ENCODE data around the gene STK11IP.

Gene STK11IP

DNA sequence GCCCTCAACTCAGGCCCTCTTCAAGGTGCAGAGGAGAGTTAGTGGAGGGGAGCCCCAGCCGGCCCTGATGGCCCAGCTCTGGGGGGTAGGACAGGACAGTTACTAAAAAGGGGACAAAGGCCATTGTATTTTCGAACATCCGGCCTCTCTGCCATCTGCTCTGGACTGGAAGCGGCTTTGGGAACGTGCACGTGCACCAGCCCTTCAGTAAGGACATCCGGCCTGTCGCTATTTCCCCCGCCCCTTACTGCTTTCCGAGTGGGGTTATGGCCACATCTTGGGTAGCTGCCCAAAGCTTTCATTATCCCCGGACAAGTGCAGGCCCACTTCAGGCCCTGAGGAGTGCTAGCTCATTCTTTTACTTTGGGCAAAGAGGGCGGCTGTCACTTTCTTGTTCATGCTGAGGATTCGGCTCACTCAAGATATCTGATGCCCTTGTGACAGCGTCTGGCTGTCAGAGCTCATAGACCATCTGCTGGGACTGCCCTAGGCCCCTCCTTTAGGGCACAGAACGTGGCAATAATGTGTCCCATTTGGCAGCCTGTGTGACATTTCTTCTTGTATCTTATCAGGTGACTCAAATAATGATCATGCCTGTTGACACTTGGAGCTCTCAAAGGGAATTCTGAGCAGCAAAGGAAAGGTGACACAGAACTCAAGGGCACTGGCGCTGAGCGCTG is 47.3 kb downstream of the STK11IP start:
- H3K27me3 ChIP-seq (ENCODE audit: control insufficient read depth, low read length), result peaks cover 2% of the 10 kb centered on the region; the same call in 1 of the 2 replicates
- TF ChIP-seq, protein P1, sequence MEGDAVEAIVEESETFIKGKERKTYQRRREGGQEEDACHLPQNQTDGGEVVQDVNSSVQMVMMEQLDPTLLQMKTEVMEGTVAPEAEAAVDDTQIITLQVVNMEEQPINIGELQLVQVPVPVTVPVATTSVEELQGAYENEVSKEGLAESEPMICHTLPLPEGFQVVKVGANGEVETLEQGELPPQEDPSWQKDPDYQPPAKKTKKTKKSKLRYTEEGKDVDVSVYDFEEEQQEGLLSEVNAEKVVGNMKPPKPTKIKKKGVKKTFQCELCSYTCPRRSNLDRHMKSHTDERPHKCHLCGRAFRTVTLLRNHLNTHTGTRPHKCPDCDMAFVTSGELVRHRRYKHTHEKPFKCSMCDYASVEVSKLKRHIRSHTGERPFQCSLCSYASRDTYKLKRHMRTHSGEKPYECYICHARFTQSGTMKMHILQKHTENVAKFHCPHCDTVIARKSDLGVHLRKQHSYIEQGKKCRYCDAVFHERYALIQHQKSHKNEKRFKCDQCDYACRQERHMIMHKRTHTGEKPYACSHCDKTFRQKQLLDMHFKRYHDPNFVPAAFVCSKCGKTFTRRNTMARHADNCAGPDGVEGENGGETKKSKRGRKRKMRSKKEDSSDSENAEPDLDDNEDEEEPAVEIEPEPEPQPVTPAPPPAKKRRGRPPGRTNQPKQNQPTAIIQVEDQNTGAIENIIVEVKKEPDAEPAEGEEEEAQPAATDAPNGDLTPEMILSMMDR (IDR thresholded peaks at IDR 0.05; ENCODE audit: low read depth, low read length, poor library complexity, severe bottlenecking), result no peak
- no peak for TF ChIP-seq EZH2phosphoT487 (IDR thresholded peaks at IDR 0.05; ENCODE audit: borderline replicate concordance, low read length)
- no peaks in the 10 kb centered on the region for H4K20me1 ChIP-seq (ENCODE audit: control insufficient read depth, insufficient read depth, low read depth, low read length)
- no peaks in the 10 kb centered on the region for H3K36me3 ChIP-seq (ENCODE audit: control insufficient read depth, low read length)
- no peaks in the 10 kb centered on the region for H3F3A ChIP-seq (ENCODE audit: control insufficient read depth, insufficient read depth)
- no peak overlapping the region for H3K4me2 ChIP-seq (ENCODE audit: low read length)
- no peak overlapping the region for H3K4me3 ChIP-seq (ENCODE audit: low read length)
- no peaks in the 10 kb centered on the region for H3K9me2 ChIP-seq (replicated peaks; ENCODE audit: control insufficient read depth, low read length)
- H3K4me1 ChIP-seq (ENCODE audit: control insufficient read depth, low read length), result peaks cover 11% of the 10 kb centered on the region
- no peak overlapping the region for H3K27ac ChIP-seq (ENCODE audit: low read depth, low read length)
- H3K79me2 ChIP-seq (ENCODE audit: control insufficient read depth, low read length), result no peaks in the 10 kb centered on the region
- no peaks in the 10 kb centered on the region for H3K9me3 ChIP-seq (ENCODE audit: control insufficient read depth, insufficient read depth, low read length)

DNA sequence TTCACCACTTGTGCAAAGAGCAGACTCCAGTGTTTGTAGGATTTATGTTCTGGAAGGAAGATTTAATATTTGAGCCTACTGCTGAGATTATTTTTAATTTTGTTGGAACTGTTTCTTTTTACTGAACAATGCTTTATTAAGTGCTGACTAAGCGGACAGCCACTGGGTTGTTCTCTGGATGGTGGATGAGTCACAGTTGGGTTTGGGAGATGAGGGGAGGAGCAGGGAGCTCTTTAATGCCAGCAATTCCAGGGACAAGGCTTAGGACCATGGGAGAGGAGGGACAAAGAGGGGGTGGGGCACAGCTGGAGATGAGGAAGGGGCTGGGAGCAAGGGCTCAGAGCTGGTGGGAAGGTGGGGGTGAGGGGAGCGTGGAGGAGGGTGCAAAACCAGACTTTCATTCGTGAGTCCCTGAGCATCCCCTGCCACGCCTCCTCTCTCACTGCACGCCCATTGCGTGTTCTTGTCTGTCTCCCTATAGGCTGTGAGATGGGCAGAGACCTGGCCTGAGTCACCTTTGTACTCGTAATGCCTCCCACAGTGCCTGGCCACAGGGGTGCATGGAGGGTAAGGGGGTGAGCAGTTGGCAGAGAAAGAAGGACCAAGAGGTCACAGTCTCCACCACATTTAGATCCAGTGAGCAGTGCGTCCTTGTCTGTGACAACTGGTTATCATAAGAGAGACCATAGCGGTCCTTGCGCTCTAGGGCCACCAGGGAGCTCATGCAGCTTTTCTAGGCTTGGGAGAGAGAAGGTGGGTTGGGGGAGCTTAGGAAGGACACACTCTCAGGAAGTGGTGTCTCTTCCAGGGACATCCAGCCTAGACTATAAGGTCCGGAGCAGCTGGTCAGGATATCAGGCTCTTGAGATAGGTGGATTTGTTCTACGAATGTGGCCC is 48.2 kb downstream of the STK11IP start:
- no peak overlapping the region for H3K4me2 ChIP-seq (ENCODE audit: low read length)

DNA sequence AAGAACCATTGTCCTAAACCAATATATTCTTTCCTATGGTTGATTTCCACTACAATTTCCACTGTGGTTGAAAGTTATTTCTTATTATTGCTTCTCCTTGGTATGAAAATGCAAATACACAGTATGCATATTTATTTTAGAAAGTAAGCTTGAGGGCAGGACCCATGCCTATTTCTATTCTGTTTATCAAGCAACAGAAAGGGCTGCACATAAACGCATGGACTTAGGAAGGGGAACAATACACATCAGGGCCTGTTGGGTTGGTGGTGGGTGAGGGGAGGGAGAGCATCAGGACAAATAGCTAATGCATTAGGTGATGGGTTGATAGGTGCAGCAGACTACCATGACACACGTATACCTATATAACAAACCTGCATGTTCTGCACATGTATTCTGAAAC is 50.5 kb downstream of the STK11IP start:
- no peaks in the 10 kb centered on the region for H3K79me2 ChIP-seq (ENCODE audit: control insufficient read depth, low read length)
- no peak overlapping the region for H3K4me3 ChIP-seq (ENCODE audit: low read length)
- H4K20me1 ChIP-seq (ENCODE audit: control insufficient read depth, insufficient read depth, low read depth, low read length), result no peaks in the 10 kb centered on the region
- H3K4me1 ChIP-seq (ENCODE audit: control insufficient read depth, low read length), result peaks cover under 1% of the 10 kb centered on the region
- H3K9me2 ChIP-seq (replicated peaks; ENCODE audit: control insufficient read depth, low read length), result no peaks in the 10 kb centered on the region
- no peaks in the 10 kb centered on the region for H3F3A ChIP-seq (ENCODE audit: control insufficient read depth, insufficient read depth)
- H3K36me3 ChIP-seq (ENCODE audit: control insufficient read depth, low read length), result no peaks in the 10 kb centered on the region
- no peak for TF ChIP-seq EZH2phosphoT487 (IDR thresholded peaks at IDR 0.05; ENCODE audit: borderline replicate concordance, low read length)
- TF ChIP-seq, protein P1 (IDR thresholded peaks at IDR 0.05; ENCODE audit: low read depth, low read length, poor library complexity, severe bottlenecking), result no peak
- no peaks in the 10 kb centered on the region for H3K9me3 ChIP-seq (ENCODE audit: control insufficient read depth, insufficient read depth, low read length)
- no peak overlapping the region for H3K4me2 ChIP-seq (ENCODE audit: low read length)
- peaks cover 18% of the 10 kb centered on the region for H3K27me3 ChIP-seq (ENCODE audit: control insufficient read depth, low read length)
- H3K27ac ChIP-seq (ENCODE audit: low read depth, low read length), result no peak overlapping the region

More for the DNA sequence above, 48.2 kb downstream of the STK11IP start:
- Histone ChIP-seq H3K27me3 (ENCODE audit: control insufficient read depth, low read length) (peaks cover 10% of the 10 kb centered on the region), H3F3A (ENCODE audit: control insufficient read depth, insufficient read depth) (no peaks in the 10 kb centered on the region), H3K9me3 (ENCODE audit: control insufficient read depth, insufficient read depth, low read length) (no peaks in the 10 kb centered on the region), H4K20me1 (ENCODE audit: control insufficient read depth, insufficient read depth, low read depth, low read length) (no peaks in the 10 kb centered on the region), H3K9me2 (replicated peaks; ENCODE audit: control insufficient read depth, low read length) (no peaks in the 10 kb centered on the region), H3K4me1 (ENCODE audit: control insufficient read depth, low read length) (peaks cover 11% of the 10 kb centered on the region), H3K4me3 (ENCODE audit: low read length) (no peak overlapping the region), H3K36me3 (ENCODE audit: control insufficient read depth, low read length) (no peaks in the 10 kb centered on the region), H3K27ac (ENCODE audit: low read depth, low read length) (no peak overlapping the region), H3K79me2 (ENCODE audit: control insufficient read depth, low read length) (no peaks in the 10 kb centered on the region)
- TF ChIP-seq, protein P1 (IDR thresholded peaks at IDR 0.05; ENCODE audit: low read depth, low read length, poor library complexity, severe bottlenecking), result no peak
- TF ChIP-seq EZH2phosphoT487 (IDR thresholded peaks at IDR 0.05; ENCODE audit: borderline replicate concordance, low read length), result no peak
